Left ventricle myocardium inferior (tissue), 1 donor: ENCODE data around the gene HUS1B. TPM values are rescaled to one million over a fixed set of nuclear protein-coding genes. Genes with fewer than 3 reads are reported as not detected.
"Not testable (repeated sequence)": the region's sequence is repeated elsewhere in the genome, so short reads cannot be mapped to it uniquely, and the experiment has no call there.

Source experiments
- DNase-seq: peaks from one replicate; pipeline ENCODE4 v3.0.0-alpha.2; 2020
- H3K27ac ChIP-seq: fragments of 200-600 bp; replicated peaks from 2 replicates; pipeline ENCODE4 v1.8.0; 2021
- H3K27me3 ChIP-seq: fragments of 200-600 bp; 2 replicates; pipeline ENCODE4 v1.8.0; 2021; ENCODE audit warnings: low read depth
- H3K36me3 ChIP-seq: fragments of 200-600 bp; 2 replicates; pipeline ENCODE4 v1.8.0; 2021
- H3K4me1 ChIP-seq: fragments of 200-600 bp; 2 replicates; pipeline ENCODE4 v1.8.0; 2021
- H3K4me3 ChIP-seq: fragments of 200-600 bp; 2 replicates; pipeline ENCODE4 v1.8.0; 2021; ENCODE audit warnings: mild to moderate bottlenecking, moderate library complexity
- H3K9me3 ChIP-seq: fragments of 200-600 bp; replicated peaks from 2 replicates; pipeline ENCODE4 v1.8.0; 2021
- intact Hi-C: fragments of 100-400 bp; cut with micrococcal nuclease; formaldehyde crosslinking; loops from one replicate; pipeline ENCODE4 v1.11.0; 2022
- total RNA-seq: library from RNA; stranded (reverse); fragmentation: NEBNext Ultra II Directional; extraction: Animal tissue kit (Norgen Biotek cat#: 25700); gene quantifications from one replicate; pipeline ENCODE4 v1.2.1, GENCODE V29; 2021
- TF ChIP-seq, protein P1 (sequence below): fragments of 200-600 bp; IDR thresholded peaks from 2 replicates; pipeline ENCODE4 v1.8.0; 2021; ENCODE audit warnings: antibody characterized with exemption, mild to moderate bottlenecking, borderline replicate concordance
- donor health status: DM: no; HTN: yes; CAD: no; lungs with severe emphysema.

The HUS1B gene
- total RNA-seq, 1 donor from 2014 or later, result not detected

DNA sequence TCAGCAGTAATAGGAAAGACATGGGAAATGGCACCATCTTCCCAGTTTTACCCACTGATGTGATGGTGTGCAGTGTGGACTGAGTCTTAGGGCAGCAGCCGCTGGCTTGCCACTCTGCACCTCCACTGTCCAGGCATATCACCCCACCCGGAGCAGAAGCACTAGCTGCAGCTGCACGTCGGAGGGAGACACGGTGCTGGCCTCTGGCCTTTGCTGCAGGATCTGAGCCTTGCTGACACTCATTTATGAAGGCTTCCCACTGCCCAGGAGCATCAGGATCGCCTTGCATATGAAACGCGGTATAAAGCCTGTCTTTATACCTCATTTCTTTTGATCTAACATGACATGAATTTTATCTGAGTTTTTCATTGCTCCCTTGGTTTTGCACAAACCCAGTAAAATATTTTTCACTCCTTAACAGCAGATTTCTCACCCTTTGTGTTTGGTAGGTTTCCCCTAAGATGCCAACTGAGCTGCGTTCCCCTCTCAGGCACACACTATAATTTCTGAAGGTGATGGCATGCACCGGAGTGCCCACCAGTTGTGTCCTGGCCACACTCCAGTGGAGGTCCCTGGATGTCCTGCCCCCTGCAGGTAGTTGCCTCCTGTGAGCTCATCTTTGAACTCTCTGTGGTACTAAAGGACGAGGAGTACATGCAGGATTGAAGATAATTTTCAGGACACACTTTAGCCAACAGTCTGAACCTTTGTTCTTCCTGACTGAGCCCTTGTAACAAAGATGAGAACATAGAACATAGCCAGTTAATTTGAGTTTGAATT is 45.0 kb upstream of the HUS1B start:
- Histone ChIP-seq H3K4me1 (peaks cover 5% of the 10 kb centered on the region), H3K4me3 (no peak overlapping the region), H3K36me3 (no peaks in the 10 kb centered on the region), H3K27me3 (peaks cover 3% of the 10 kb centered on the region), H3K27ac (no peak overlapping the region), H3K9me3 (no peaks in the 10 kb centered on the region)
- TF ChIP-seq, protein P1, sequence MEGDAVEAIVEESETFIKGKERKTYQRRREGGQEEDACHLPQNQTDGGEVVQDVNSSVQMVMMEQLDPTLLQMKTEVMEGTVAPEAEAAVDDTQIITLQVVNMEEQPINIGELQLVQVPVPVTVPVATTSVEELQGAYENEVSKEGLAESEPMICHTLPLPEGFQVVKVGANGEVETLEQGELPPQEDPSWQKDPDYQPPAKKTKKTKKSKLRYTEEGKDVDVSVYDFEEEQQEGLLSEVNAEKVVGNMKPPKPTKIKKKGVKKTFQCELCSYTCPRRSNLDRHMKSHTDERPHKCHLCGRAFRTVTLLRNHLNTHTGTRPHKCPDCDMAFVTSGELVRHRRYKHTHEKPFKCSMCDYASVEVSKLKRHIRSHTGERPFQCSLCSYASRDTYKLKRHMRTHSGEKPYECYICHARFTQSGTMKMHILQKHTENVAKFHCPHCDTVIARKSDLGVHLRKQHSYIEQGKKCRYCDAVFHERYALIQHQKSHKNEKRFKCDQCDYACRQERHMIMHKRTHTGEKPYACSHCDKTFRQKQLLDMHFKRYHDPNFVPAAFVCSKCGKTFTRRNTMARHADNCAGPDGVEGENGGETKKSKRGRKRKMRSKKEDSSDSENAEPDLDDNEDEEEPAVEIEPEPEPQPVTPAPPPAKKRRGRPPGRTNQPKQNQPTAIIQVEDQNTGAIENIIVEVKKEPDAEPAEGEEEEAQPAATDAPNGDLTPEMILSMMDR, result no peak
- no peak for DNase-seq
- intact Hi-C loops, result no loop called here

DNA sequence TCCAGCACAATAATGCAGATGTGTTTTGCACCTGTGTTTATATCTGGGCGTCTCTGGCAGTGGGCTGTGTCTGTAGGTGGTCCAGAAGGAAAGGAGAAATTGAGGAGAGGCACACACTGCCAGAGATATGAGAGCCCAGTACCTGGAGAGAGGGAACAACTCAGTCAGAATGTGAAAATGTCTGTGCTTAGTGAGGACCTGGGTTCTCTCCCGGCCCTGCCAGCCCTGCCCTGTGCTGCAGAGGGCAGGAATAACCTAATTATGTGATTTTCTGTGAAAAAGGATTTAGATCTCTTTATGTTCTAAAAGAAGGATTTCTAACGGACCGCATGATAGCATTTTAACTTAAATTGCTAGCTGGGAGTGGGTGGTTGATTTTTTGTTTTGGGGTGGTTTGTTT is 44.3 kb upstream of the HUS1B start:
- H3K27me3 ChIP-seq, result no peaks in the 10 kb centered on the region
- H3K27ac ChIP-seq, result no peak overlapping the region
- intact Hi-C loops, result no loop called here
- DNase-seq, result no peak
- H3K4me1 ChIP-seq, result peaks cover 5% of the 10 kb centered on the region
- TF ChIP-seq, protein P1, result no peak
- no peak overlapping the region for H3K4me3 ChIP-seq
- no peaks in the 10 kb centered on the region for H3K36me3 ChIP-seq
- H3K9me3 ChIP-seq, result no peaks in the 10 kb centered on the region

DNA sequence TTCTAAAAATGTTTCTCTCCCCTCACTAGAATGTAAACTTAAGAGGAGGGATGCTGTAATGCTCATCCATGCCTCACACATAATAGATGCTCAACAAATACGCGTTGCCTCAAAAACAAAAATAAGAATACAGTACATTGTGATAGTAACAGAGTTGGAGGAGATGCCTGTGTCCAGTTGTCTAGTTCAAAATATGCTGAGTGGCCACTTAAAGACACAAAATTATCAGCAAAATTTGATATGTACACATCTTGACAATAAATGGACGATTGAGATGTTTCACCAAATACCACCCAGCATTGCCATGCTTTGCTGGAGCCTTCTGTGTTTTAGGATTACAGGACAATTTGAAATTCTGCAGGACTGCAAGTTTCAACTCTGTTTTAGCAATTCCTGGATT is 43.6 kb upstream of the HUS1B start:
- TF ChIP-seq, protein P1, result no peak
- intact Hi-C loops, result no loop called here
- no peak for DNase-seq
- H3K36me3 ChIP-seq, result no peaks in the 10 kb centered on the region
- no peak overlapping the region for H3K4me3 ChIP-seq
- no peak overlapping the region for H3K27ac ChIP-seq
- no peaks in the 10 kb centered on the region for H3K9me3 ChIP-seq
- H3K4me1 ChIP-seq, result peaks cover 5% of the 10 kb centered on the region
- no peaks in the 10 kb centered on the region for H3K27me3 ChIP-seq

DNA sequence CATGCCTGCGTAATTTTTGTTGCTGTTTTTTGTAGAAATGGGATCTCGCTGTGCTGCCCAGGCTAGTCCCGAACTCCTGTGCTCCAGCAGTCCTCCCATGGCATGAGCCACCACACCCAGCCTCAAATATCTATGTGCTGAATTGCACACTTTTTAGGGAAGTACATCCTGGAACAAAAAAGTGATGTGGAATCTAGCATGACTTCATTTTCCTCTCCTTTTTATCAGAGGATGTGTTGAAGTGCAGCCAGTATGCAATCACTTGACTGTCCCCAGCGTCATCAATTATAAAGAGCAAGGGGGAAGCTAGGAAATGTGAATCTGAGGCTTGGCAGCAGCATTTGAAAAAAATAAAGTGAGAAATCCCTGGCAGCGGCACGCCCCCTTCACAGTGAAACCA is 42.4 kb upstream of the HUS1B start:
- no peak for DNase-seq
- no peaks in the 10 kb centered on the region for H3K36me3 ChIP-seq
- no peaks in the 10 kb centered on the region for H3K27me3 ChIP-seq
- H3K27ac ChIP-seq, result no peak overlapping the region
- TF ChIP-seq, protein P1, result no peak
- no peak overlapping the region for H3K4me3 ChIP-seq
- intact Hi-C loops, result no loop called here
- peaks cover 5% of the 10 kb centered on the region for H3K4me1 ChIP-seq
- no peaks in the 10 kb centered on the region for H3K9me3 ChIP-seq

DNA sequence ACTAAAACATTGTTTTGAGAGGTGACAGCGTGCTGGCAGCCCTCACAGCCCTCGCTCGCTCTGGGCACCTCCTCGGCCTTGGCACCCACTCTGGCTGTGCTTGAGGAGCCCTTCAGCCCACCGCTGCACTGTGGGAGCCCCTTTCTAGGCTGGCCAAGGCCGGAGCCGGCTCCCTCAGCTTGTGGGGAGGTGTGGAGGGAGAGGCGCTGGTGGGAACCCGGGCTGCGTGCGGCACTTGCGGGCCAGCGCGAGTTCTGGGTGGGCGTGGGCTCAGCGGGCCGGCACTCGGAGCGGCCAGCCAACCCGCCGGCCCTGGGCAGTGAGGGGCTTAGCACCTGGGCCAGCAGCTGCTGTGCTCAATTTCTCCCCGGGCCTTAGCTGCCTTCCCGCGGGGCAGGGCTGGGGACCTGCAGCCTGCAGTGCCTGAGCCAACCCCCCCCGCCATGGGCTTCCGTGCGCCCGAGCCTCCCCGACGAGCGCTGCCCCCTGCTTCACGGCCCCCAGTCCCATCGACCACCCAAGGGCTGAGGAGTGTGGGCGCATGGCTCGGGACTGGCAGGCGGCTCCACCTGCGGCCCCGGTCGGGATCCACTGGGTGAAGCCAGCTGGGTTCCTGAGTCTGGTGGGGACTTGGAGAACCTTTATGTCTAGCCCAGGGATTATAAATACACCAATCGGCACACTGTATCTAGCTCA is 37.7 kb upstream of the HUS1B start:
- peaks cover 37% of the 10 kb centered on the region for H3K4me1 ChIP-seq
- DNase-seq, intact Hi-C loops, H3K9me3 ChIP-seq, H3K27ac ChIP-seq, H3K27me3 ChIP-seq, H3K36me3 ChIP-seq, H3K4me3 ChIP-seq: not testable (repeated sequence)

DNA sequence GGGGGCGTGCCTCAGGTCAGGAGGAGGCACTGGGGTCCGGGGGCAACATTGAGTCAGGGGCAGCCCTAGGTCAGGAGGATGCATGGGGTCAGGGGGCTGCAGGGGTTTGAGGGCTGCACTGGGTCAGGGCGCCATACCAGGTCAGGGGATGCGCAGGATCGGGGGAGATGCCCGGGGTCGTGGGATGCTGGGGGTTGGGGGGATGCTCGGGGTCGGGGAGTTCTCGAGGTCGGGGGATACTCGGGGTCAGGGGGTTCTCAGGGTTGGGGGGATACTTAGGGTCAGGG is 36.8 kb upstream of the HUS1B start:
- intact Hi-C loops, result no loop called here
- H3K27ac ChIP-seq, result no peak overlapping the region
- peak overlapping the region; percentile 100 for H3K4me3 ChIP-seq
- H3K9me3 ChIP-seq, result no peaks in the 10 kb centered on the region
- peaks cover 32% of the 10 kb centered on the region for H3K4me1 ChIP-seq
- peaks cover 3% of the 10 kb centered on the region for H3K36me3 ChIP-seq
- H3K27me3 ChIP-seq, result no peaks in the 10 kb centered on the region
- TF ChIP-seq, protein P1, result no peak
- no peak for DNase-seq
